T-helper 1 cell treated with Interleukin-12 subunit alpha and Interleukin-12 subunit beta and Interleukin-4 antibody, amounts not matched to agents 30 μg/mL and 1 μg/mL, for 36 hours (primary cell): ENCODE data around the gene AGBL4.

Experiments
- H3K27ac Mint-ChIP-seq: one replicate; pipeline ENCODE4 v1.8.0; 2021; ENCODE audit warnings: mild to moderate bottlenecking, mixed read lengths
- H3K27me3 Mint-ChIP-seq: one replicate; pipeline ENCODE4 v1.8.0; 2021; ENCODE audit warnings: low read depth, mixed read lengths
- H3K36me3 Mint-ChIP-seq: one replicate; pipeline ENCODE4 v1.8.0; 2021; ENCODE audit warnings: low read depth, mixed read lengths
- H3K4me1 Mint-ChIP-seq: one replicate; pipeline ENCODE4 v1.8.0; 2021; ENCODE audit warnings: low read depth, mixed read lengths
- H3K4me3 Mint-ChIP-seq: one replicate; pipeline ENCODE4 v1.8.0; 2021; ENCODE audit warnings: mild to moderate bottlenecking, moderate library complexity, mixed read lengths
- H3K9me3 Mint-ChIP-seq: one replicate; pipeline ENCODE4 v1.8.0; 2021; ENCODE audit warnings: mixed read lengths

Gene AGBL4

DNA sequence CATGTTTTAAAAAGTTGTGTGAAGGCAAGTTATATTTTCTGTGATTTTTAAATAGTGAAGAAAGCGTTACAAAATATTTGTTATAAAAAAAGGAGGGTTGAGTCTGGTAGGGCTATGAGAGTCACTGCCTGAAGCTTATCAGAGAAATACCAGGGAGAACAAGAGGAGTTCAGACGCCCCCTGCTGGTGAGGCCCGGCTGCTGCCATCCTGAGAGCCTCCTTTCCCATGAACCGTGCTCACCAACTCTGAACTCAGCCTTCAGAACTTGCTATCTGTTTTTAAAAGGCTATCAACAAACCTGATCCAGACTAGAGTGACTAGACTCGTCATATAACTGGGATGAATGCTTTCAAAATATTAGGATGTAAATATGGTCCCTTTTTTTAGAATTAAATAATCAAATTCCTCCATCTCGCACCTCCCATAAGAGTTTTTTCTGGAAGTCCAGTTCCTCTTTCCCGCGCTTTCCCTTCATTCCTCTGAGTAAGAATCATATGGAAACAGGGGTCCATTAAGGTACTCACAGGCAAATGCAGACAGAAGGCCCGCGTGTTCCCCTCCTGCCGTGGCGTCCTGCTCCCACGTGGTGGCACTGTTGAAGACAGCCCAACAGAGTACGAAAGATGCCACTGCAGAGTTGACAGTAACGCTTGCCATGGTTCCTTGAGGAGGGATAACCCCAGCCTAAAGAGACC lies 1525.5 kb downstream of the AGBL4 start:
- no peak overlapping the region for H3K4me3 Mint-ChIP-seq
- H3K36me3 Mint-ChIP-seq: no peaks in the 10 kb centered on the region
- H3K27me3 Mint-ChIP-seq: no peaks in the 10 kb centered on the region
- peaks cover 2% of the 10 kb centered on the region for H3K4me1 Mint-ChIP-seq
- no peak overlapping the region for H3K27ac Mint-ChIP-seq
- no peaks in the 10 kb centered on the region for H3K9me3 Mint-ChIP-seq

DNA sequence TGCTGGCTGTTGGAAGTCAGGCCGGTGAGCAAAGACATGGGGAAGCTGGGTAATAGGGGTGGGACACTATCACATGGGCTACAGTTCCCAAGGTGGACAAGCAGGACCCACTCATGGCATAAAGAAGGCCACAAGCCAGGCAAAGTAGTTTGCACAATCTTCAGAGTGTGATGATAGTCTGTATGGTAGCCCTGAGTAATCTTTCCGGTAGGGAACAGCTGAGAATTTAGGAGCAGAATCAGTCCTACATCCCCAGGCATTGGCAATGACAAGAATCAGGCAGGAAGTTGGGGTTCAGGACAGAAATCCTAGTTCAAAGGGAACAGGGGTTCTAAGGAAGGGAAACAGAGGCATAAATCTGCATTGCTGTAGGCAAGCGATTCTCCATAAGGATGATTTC lies 1527.8 kb downstream of the AGBL4 start:
- Mint-ChIP-seq H3K9me3 (no peaks in the 10 kb centered on the region), H3K4me3 (no peak overlapping the region), H3K27me3 (peaks cover 6% of the 10 kb centered on the region), H3K4me1 (peaks cover 2% of the 10 kb centered on the region), H3K27ac (no peak overlapping the region), H3K36me3 (no peaks in the 10 kb centered on the region)

DNA sequence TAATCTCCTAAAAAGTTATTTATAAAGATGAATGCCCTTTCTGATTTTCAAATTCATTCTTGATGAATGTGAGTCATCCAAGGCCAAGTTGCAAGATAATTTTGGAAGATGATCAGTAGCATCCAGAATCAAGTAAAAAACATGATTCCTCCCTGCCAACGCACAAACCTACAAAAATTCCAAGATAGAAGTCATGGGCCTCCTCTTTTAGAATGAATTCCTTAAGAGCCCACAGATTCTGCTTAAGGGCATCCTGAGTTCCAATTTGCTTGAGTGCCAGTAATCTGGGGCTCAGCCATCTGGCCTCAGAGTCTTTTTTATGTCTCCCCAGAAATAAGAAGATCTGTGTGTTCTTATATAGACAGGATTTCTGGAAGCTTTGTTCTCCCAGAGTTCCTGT lies 1528.6 kb downstream of the AGBL4 start:
- H3K27ac Mint-ChIP-seq: no peak overlapping the region
- no peak overlapping the region for H3K4me3 Mint-ChIP-seq
- peaks cover 10% of the 10 kb centered on the region for H3K27me3 Mint-ChIP-seq
- H3K9me3 Mint-ChIP-seq: no peaks in the 10 kb centered on the region
- peaks cover 2% of the 10 kb centered on the region for H3K4me1 Mint-ChIP-seq
- H3K36me3 Mint-ChIP-seq: no peaks in the 10 kb centered on the region

DNA sequence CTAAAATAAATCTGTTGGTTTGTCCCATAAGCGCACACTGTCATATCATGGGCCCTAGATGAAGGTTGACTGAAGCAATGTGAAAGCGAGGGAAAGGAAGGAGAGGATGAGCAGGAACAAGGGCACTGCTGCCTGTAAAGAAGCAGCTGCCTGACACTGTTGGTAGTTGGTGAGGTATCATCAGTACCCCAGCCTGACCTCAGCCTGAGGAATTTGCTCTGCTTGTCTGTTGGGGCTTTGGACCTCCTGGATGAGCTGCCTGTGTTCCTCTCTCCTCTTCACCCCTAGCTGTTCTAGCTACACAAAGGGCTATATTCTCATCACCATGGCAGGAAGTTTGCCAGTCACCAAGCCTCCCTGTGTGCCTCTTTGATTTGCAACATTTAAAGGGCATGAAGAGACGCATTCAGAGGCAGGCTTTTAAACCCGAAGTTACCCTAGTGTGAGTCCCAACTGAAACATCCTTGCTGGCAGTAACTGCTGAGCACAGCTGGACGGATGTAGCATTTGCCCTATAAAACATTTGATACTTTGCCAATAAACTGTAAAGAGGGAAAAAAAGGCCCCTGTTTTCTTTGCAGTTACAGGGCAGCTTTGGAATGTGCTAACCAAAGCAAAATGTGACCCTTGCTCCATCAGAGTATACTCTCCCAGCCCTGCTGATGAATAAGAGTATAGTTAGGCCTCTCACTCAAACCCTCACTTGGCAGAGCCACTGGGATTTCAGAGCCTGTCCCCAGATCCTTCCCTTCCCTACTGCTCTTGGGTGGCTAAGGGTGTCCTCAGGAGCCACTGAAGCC lies 1529.6 kb downstream of the AGBL4 start:
- H3K9me3 Mint-ChIP-seq: no peaks in the 10 kb centered on the region
- peaks cover 2% of the 10 kb centered on the region for H3K4me1 Mint-ChIP-seq
- peaks cover 10% of the 10 kb centered on the region for H3K27me3 Mint-ChIP-seq
- H3K4me3 Mint-ChIP-seq: no peak overlapping the region
- no peak overlapping the region for H3K27ac Mint-ChIP-seq
- H3K36me3 Mint-ChIP-seq: no peaks in the 10 kb centered on the region

DNA sequence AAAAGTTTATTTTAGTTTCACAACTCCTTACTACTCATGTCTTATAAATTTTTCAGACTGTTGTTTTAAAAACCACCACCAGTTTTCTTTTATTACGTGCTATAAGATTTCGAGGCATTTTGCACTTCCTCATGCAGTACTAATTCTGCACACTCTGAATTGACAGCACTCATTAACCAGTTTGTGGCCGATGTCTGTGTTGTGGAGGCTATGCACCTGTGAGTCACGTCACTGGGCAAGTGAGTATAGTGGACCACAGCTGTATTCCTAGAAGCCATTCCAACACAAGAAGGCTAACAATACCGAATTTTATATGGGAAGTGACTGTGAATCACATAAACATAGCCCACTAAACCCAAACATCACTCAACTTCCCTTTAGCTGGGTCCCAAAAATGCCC lies 1530.7 kb downstream of the AGBL4 start:
- H3K4me3 Mint-ChIP-seq: no peak overlapping the region
- no peak overlapping the region for H3K27ac Mint-ChIP-seq
- no peaks in the 10 kb centered on the region for H3K4me1 Mint-ChIP-seq
- H3K36me3 Mint-ChIP-seq: no peaks in the 10 kb centered on the region
- H3K9me3 Mint-ChIP-seq: no peaks in the 10 kb centered on the region
- peaks cover 10% of the 10 kb centered on the region for H3K27me3 Mint-ChIP-seq

DNA sequence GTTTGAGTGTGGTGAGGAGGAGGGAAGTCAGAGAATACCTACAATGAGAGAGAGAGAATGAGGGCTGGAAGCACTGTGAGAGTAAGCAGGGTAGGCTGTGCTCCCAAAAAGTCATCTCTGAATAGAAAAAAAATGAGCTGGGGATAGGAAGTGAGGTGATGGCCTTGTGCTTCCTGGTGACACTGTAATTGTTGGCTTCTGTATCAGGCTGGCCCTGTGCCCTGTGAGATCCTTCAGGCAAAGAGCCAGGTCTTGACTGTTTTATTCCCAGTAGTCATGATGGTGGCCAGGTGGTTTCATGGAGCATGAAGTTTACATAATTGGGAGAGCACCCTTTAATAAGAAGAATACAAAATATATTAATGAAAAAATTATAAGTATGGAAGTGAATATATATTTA lies 1531.4 kb downstream of the AGBL4 start:
- Mint-ChIP-seq H3K4me1 (no peaks in the 10 kb centered on the region), H3K4me3 (no peak overlapping the region), H3K27me3 (peaks cover 10% of the 10 kb centered on the region), H3K27ac (no peak overlapping the region), H3K9me3 (no peaks in the 10 kb centered on the region), H3K36me3 (no peaks in the 10 kb centered on the region)

DNA sequence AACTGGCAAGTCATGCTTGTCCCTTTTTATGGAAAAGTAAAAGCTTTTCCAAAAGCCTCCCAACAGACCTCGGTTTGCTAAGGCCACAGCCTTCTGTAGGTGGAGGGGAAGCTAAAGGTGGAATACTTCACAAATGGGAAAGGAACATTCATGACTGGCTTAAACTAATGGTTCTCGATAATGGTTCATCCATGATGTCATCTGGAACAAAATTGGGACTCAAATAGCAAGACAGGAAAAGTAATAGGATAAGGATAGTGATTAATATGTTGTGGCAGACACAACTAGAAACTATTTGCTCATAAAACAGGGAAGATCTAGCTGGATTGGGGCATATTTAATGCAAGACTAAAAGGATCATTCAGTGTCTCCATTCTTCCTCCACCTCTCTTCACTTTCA lies 1535.0 kb downstream of the AGBL4 start:
- no peak overlapping the region for H3K4me3 Mint-ChIP-seq
- H3K27ac Mint-ChIP-seq: no peak overlapping the region
- H3K4me1 Mint-ChIP-seq: no peaks in the 10 kb centered on the region
- peaks cover 10% of the 10 kb centered on the region for H3K27me3 Mint-ChIP-seq
- no peaks in the 10 kb centered on the region for H3K36me3 Mint-ChIP-seq
- H3K9me3 Mint-ChIP-seq: no peaks in the 10 kb centered on the region
